Neural crest cell (in vitro differentiated cells): ENCODE results near the gene FIBIN. TPM values are rescaled to one million over a fixed set of nuclear protein-coding genes. Genes with fewer than 3 reads are reported as not detected.
"Not testable (repeated sequence)": the region's sequence is repeated elsewhere in the genome, so short reads cannot be mapped to it uniquely, and the experiment has no call there.

Source experiments
- DNase-seq: peaks from one replicate; pipeline ENCODE4 v3.0.0; 2021; ENCODE audit warnings: low read depth, mixed read lengths, low spot score
- H3K27ac Mint-ChIP-seq: one replicate; pipeline ENCODE4 v1.8.0; 2021; ENCODE audit warnings: mild to moderate bottlenecking, mixed read lengths; ENCODE audit not compliant: unreplicated experiment
- H3K27me3 Mint-ChIP-seq: 2 replicates; pipeline ENCODE4 v1.8.0; 2021; ENCODE audit warnings: low read depth, mild to moderate bottlenecking, mixed read lengths
- H3K36me3 Mint-ChIP-seq: 2 replicates; pipeline ENCODE4 v1.8.0; 2021; ENCODE audit warnings: low read depth, mild to moderate bottlenecking, mixed read lengths
- H3K4me1 Mint-ChIP-seq: 2 replicates; pipeline ENCODE4 v1.8.0; 2021; ENCODE audit warnings: mixed read lengths
- H3K4me3 Mint-ChIP-seq: one replicate; pipeline ENCODE4 v1.8.0; 2021; ENCODE audit warnings: mild to moderate bottlenecking, mixed read lengths
- H3K9me3 Mint-ChIP-seq: 2 replicates; pipeline ENCODE4 v1.8.0; 2021; ENCODE audit warnings: mixed read lengths
- CTCF ChIP-seq: fragments of 200-600 bp; sonication (generic); conservative IDR thresholded peaks from 2 replicates; pipeline ENCODE4 v1.5.0; 2021; ENCODE audit warnings: antibody characterized with exemption, mild to moderate bottlenecking
- total RNA-seq: library from RNA; stranded (reverse); gene quantifications from 2 replicates; pipeline ENCODE4 v1.2.1, GENCODE V29; 2021

The FIBIN gene
- total RNA-seq, 1 donor from 2014 or later, result 0.44 TPM

- H3K36me3 Mint-ChIP-seq, result no peaks in the 10 kb centered on the region
- TF ChIP-seq CTCF, result no peak
Measured at GRCh38 chr11:26971961-26972360, 22.0 kb upstream of the FIBIN start.

GRCh38 chr11:26974069-26974783, 19.7 kb upstream of the FIBIN start:
- Mint-ChIP-seq H3K4me1 (no peaks in the 10 kb centered on the region), H3K4me3 (no peak overlapping the region), H3K27ac (no peak overlapping the region), H3K36me3 (no peaks in the 10 kb centered on the region), H3K27me3 (no peaks in the 10 kb centered on the region), H3K9me3 (no peaks in the 10 kb centered on the region)
- no peak for DNase-seq
- TF ChIP-seq CTCF, result no peak

More at GRCh38 chr11:26971961-26972360, 22.0 kb upstream of the FIBIN start:
- Mint-ChIP-seq H3K27ac (no peak overlapping the region), H3K9me3 (no peaks in the 10 kb centered on the region), H3K4me1 (no peaks in the 10 kb centered on the region), H3K27me3 (no peaks in the 10 kb centered on the region), H3K4me3 (no peak overlapping the region)
- DNase-seq, result no peak

GRCh38 chr11:26974996-26975395, 18.9 kb upstream of the FIBIN start:
- no peaks in the 10 kb centered on the region for H3K36me3 Mint-ChIP-seq
- no peaks in the 10 kb centered on the region for H3K4me1 Mint-ChIP-seq
- H3K4me3 Mint-ChIP-seq, result no peak overlapping the region

GRCh38 chr11:26976389-26976788, 17.5 kb upstream of the FIBIN start:
- Mint-ChIP-seq H3K9me3 (peaks cover 3% of the 10 kb centered on the region), H3K4me3 (no peak overlapping the region), H3K36me3 (peaks cover 5% of the 10 kb centered on the region), H3K27me3 (no peaks in the 10 kb centered on the region), H3K27ac (no peak overlapping the region), H3K4me1 (no peaks in the 10 kb centered on the region)
- DNase-seq, result no peak
- no peak for TF ChIP-seq CTCF

More at GRCh38 chr11:26974996-26975395, 18.9 kb upstream of the FIBIN start:
- no peak for DNase-seq
- TF ChIP-seq CTCF, result no peak
- H3K27ac Mint-ChIP-seq, result no peak overlapping the region
- no peaks in the 10 kb centered on the region for H3K27me3 Mint-ChIP-seq
- H3K9me3 Mint-ChIP-seq, result peaks cover under 1% of the 10 kb centered on the region

- H3K27me3 Mint-ChIP-seq, H3K36me3 Mint-ChIP-seq, DNase-seq, H3K4me3 Mint-ChIP-seq, H3K27ac Mint-ChIP-seq, H3K4me1 Mint-ChIP-seq, H3K9me3 Mint-ChIP-seq: not testable (repeated sequence)
Measured at GRCh38 chr11:26977209-26977608, 16.7 kb upstream of the FIBIN start.

- peaks cover 19% of the 10 kb centered on the region for H3K36me3 Mint-ChIP-seq
- H3K9me3 Mint-ChIP-seq, result peaks cover 22% of the 10 kb centered on the region
- no peak overlapping the region for H3K4me3 Mint-ChIP-seq
- H3K4me1 Mint-ChIP-seq, result no peaks in the 10 kb centered on the region
- no peak for DNase-seq
- H3K27me3 Mint-ChIP-seq, result no peaks in the 10 kb centered on the region
- no peak for TF ChIP-seq CTCF
- H3K27ac Mint-ChIP-seq, result no peak overlapping the region
Measured at GRCh38 chr11:26983645-26984044, 10.3 kb upstream of the FIBIN start.
